ENCODE results near the gene MYPOP. TPM values are rescaled to one million over a fixed set of nuclear protein-coding genes. Genes with fewer than 3 reads are reported as not detected.

MYPOP gene
- total RNA-seq, 1 experiment from 2014 or later = 6.8 TPM

DNA sequence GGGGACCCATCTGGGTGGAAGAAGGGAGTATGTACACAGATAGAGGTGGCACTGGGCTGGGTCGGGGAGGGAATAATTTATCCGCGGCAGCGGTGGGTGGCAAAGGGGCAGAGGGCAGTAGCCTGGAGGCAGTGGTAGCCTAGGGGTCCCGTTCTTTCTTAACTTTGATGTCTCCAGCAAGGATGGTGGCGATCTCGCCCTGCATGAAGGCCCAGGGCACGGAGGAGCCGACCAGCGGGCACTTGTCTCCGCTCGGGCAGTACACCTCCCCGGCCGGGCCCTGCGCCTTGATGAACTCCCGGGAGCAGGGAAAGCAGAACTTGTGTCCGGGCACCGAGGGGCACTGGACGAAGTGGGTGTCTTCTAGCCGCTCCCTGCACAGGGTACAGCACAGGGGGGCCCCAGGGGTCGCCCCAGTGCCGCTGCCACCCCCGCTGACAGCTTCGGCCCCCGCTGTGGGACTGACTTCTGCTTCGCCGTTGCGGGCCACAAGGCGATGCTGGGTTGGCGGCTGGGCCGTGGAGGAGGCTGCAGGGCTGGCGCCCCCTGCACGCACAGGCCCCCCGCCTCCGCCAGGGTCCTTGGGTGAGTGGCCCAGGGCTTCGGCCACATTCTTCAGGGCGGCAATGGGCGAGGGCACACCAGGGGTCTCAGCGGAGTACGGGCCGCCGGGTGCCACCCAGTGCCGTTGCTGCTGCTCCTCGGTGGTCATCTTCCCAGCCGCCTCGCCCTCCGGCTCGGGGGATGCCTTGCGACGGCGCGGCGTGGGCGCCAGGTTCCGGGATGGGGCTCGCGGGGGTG lies 18.3 kb downstream of the MYPOP start:
- H3K4me2 ChIP-seq (ENCODE audit: low read depth, low read length, poor library complexity, severe bottlenecking) = peak overlapping the region; percentile 68
- H3K79me2 ChIP-seq (ENCODE audit: low read length) = peaks cover 18% of the 10 kb centered on the region
- no peaks in the 10 kb centered on the region for H3K9me2 ChIP-seq (replicated peaks; ENCODE audit: insufficient read depth, low read length)
- H4K20me1 ChIP-seq (ENCODE audit: insufficient read depth, low read depth, low read length) = peaks cover 21% of the 10 kb centered on the region; the same call in 1 of the 2 replicates
- no peak overlapping the region for H3K9ac ChIP-seq (ENCODE audit: low read length)
- no peaks in the 10 kb centered on the region for H3K27me3 ChIP-seq (ENCODE audit: low read length)
- no peaks in the 10 kb centered on the region; the same call in 1 of the 2 replicates for H3K36me3 ChIP-seq (ENCODE audit: insufficient read depth, low read length)
- no peak for DNase-seq
- no peak overlapping the region; the same call in 1 of the 2 replicates for H3K4me3 ChIP-seq (ENCODE audit: low read length)
- H3K9me3 ChIP-seq (ENCODE audit: low read length) = no peaks in the 10 kb centered on the region
- H3K4me1 ChIP-seq (ENCODE audit: low read length) = peaks cover 35% of the 10 kb centered on the region
- H2AFZ ChIP-seq (ENCODE audit: low read length) = no peak overlapping the region
- H3K27ac ChIP-seq (ENCODE audit: low read length) = no peak overlapping the region

DNA sequence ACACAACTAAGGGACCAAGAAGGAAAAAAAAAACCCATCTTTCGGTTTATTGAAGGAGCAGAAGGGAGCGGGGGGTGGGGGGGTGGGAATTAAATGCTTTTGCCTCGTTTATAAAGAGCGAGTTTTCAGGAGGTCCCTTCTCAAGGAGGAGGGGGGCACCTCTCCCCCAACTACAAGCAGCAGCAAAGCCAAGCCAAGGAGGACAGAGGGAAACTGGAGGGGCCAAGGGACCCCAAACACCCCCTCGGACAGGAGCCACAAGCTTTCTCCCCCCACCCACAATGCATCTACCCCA lies 18.9 kb downstream of the MYPOP start:
- Histone ChIP-seq H3K36me3 (ENCODE audit: insufficient read depth, low read length) (no peaks in the 10 kb centered on the region; the same call in 1 of the 2 replicates), H3K27me3 (ENCODE audit: low read length) (no peaks in the 10 kb centered on the region), H3K4me3 (ENCODE audit: low read length) (no peak overlapping the region; the same call in 1 of the 2 replicates), H3K9me2 (replicated peaks; ENCODE audit: insufficient read depth, low read length) (no peaks in the 10 kb centered on the region), H3K79me2 (ENCODE audit: low read length) (peaks cover 18% of the 10 kb centered on the region), H3K4me2 (ENCODE audit: low read depth, low read length, poor library complexity, severe bottlenecking) (peak overlapping the region; percentile 26), H3K4me1 (ENCODE audit: low read length) (peaks cover 35% of the 10 kb centered on the region), H2AFZ (ENCODE audit: low read length) (no peak overlapping the region), H4K20me1 (ENCODE audit: insufficient read depth, low read depth, low read length) (peaks cover 21% of the 10 kb centered on the region; the same call in 1 of the 2 replicates), H3K9me3 (ENCODE audit: low read length) (no peaks in the 10 kb centered on the region), H3K9ac (ENCODE audit: low read length) (no peak overlapping the region), H3K27ac (ENCODE audit: low read length) (no peak overlapping the region)
- DNase-seq = no peak

DNA sequence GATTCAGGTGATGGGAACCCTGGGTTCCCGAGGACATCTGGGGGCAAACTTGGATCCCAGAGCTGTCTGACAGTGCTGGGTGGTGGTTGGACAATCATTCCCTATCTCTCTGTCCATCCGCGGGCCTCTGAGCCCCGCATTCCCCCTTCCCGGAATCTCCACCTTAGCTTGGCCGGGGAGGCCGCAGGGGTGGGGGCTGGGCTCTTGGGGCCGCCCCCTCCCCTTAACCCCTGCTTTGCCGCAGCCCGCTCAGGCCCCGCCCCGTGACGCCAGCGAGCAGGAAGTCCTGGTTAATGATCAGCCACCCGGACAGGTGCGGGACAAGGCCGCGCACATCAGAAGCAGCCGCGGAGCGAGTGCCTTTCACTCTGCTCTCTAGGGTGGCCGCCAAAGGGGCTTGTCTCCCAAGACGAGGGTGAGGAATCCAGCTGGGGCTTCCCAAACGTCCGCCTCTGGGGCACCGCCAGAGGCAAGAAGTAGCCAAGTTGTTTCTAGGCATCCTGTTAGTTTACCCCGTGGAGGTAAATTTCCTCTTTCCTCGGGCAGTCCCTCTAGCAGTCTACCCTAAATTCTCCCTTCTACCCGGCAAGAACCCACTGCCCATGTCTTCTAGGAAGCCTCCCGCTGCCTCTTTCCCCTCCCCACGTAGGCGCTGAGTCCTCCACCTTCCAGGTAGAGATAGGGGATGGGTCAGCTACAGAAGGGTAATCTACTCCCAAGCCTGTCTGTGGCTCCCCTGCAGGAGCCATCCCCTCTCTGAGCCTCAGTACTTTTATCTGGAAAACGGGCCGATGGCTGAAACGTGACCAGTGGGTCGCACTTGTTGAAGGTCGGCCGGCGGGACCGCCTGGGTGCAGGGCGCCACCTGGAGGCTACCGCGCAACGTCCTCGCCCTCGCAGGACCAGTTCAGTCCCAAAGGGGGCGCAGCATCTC lies 19.5 kb downstream of the MYPOP start:
- Histone ChIP-seq H3K9me2 (replicated peaks; ENCODE audit: insufficient read depth, low read length) (no peaks in the 10 kb centered on the region), H4K20me1 (ENCODE audit: insufficient read depth, low read depth, low read length) (peaks cover 21% of the 10 kb centered on the region; the same call in 1 of the 2 replicates), H3K36me3 (ENCODE audit: insufficient read depth, low read length) (no peaks in the 10 kb centered on the region; the same call in 1 of the 2 replicates), H3K4me1 (ENCODE audit: low read length) (peaks cover 35% of the 10 kb centered on the region), H3K79me2 (ENCODE audit: low read length) (peaks cover 18% of the 10 kb centered on the region), H3K27ac (ENCODE audit: low read length) (no peak overlapping the region), H3K4me3 (ENCODE audit: low read length) (no peak overlapping the region), H3K9ac (ENCODE audit: low read length) (no peak overlapping the region), H2AFZ (ENCODE audit: low read length) (no peak overlapping the region), H3K4me2 (ENCODE audit: low read depth, low read length, poor library complexity, severe bottlenecking) (peak overlapping the region; percentile 14), H3K27me3 (ENCODE audit: low read length) (no peaks in the 10 kb centered on the region), H3K9me3 (ENCODE audit: low read length) (no peaks in the 10 kb centered on the region)
- peak; percentile 96 for DNase-seq

GRCh38 chr19:45881909-45882528 lies 20.4 kb downstream of the MYPOP start:
- H3K4me1 ChIP-seq (ENCODE audit: low read length) = peaks cover 27% of the 10 kb centered on the region
- no peak overlapping the region for H3K9ac ChIP-seq (ENCODE audit: low read length)
- H3K4me3 ChIP-seq (ENCODE audit: low read length) = no peak overlapping the region
- H4K20me1 ChIP-seq (ENCODE audit: insufficient read depth, low read depth, low read length) = peaks cover 21% of the 10 kb centered on the region; the same call in 1 of the 2 replicates
- no peak overlapping the region for H2AFZ ChIP-seq (ENCODE audit: low read length)
- no peaks in the 10 kb centered on the region for H3K27me3 ChIP-seq (ENCODE audit: low read length)
- no peak overlapping the region for H3K4me2 ChIP-seq (ENCODE audit: low read depth, low read length, poor library complexity, severe bottlenecking)
- DNase-seq = no peak
- no peaks in the 10 kb centered on the region for H3K9me3 ChIP-seq (ENCODE audit: low read length)
- no peaks in the 10 kb centered on the region; the same call in 1 of the 2 replicates for H3K36me3 ChIP-seq (ENCODE audit: insufficient read depth, low read length)
- H3K79me2 ChIP-seq (ENCODE audit: low read length) = peaks cover 18% of the 10 kb centered on the region
- no peak overlapping the region for H3K27ac ChIP-seq (ENCODE audit: low read length)
- H3K9me2 ChIP-seq (replicated peaks; ENCODE audit: insufficient read depth, low read length) = no peaks in the 10 kb centered on the region

GRCh38 chr19:45881082-45881908 lies 21.1 kb downstream of the MYPOP start:
- Histone ChIP-seq H3K4me1 (ENCODE audit: low read length) (peaks cover 23% of the 10 kb centered on the region), H3K4me2 (ENCODE audit: low read depth, low read length, poor library complexity, severe bottlenecking) (no peak overlapping the region), H3K27ac (ENCODE audit: low read length) (no peak overlapping the region), H3K79me2 (ENCODE audit: low read length) (peaks cover 18% of the 10 kb centered on the region), H3K9me2 (replicated peaks; ENCODE audit: insufficient read depth, low read length) (no peaks in the 10 kb centered on the region), H2AFZ (ENCODE audit: low read length) (no peak overlapping the region), H4K20me1 (ENCODE audit: insufficient read depth, low read depth, low read length) (peaks cover 21% of the 10 kb centered on the region; the same call in 1 of the 2 replicates), H3K36me3 (ENCODE audit: insufficient read depth, low read length) (no peaks in the 10 kb centered on the region; the same call in 1 of the 2 replicates), H3K9me3 (ENCODE audit: low read length) (no peaks in the 10 kb centered on the region), H3K4me3 (ENCODE audit: low read length) (no peak overlapping the region), H3K27me3 (ENCODE audit: low read length) (no peaks in the 10 kb centered on the region), H3K9ac (ENCODE audit: low read length) (no peak overlapping the region)
- no peak for DNase-seq

DNA sequence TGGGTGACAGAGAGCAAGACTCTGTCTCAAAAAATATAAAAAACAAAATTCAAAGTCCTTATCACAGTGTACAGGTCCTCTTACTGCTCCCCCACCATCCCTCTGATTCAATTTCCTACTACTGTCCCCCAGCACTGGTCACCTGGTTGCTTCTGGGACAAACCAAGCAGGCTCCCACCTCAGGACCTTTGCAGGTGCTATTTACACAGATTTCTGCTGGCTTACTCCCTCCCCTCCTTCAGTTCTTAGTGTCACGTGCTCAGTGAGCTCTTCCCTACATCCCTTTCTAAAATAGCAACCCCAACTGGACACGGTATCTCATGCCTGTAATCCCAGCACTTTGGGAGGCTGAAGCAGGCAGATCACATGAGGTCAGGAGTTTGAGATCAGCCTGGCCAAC lies 22.4 kb downstream of the MYPOP start:
- H3K9me3 ChIP-seq (ENCODE audit: low read length) = no peaks in the 10 kb centered on the region
- no peak overlapping the region for H3K4me3 ChIP-seq (ENCODE audit: low read length)
- peaks cover 11% of the 10 kb centered on the region for H3K79me2 ChIP-seq (ENCODE audit: low read length)

DNA sequence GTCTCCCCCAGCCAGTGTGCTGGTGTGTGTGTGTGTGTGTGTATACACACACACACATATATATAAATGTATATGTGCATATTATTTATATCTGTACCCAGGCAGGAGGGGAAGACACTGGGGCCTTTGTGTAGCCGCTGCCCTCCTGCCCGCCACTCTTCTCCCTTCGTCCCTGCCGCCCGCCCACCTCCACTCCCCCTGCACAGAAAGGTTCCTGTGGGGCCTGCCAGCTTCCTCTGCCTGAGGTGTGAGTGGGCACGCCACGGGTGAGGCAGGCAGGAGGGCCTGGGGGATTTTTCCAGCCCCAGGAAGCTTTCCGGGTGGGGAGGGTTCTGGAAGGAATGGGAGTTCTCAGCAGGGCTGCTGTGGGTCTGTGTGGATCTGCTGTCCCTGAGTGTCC lies 23.4 kb downstream of the MYPOP start:
- Histone ChIP-seq H4K20me1 (ENCODE audit: insufficient read depth, low read depth, low read length) (peaks cover 15% of the 10 kb centered on the region; the same call in 1 of the 2 replicates), H3K27me3 (ENCODE audit: low read length) (no peaks in the 10 kb centered on the region), H3K4me3 (ENCODE audit: low read length) (no peak overlapping the region), H2AFZ (ENCODE audit: low read length) (no peak overlapping the region), H3K27ac (ENCODE audit: low read length) (no peak overlapping the region), H3K9ac (ENCODE audit: low read length) (no peak overlapping the region), H3K9me2 (replicated peaks; ENCODE audit: insufficient read depth, low read length) (no peaks in the 10 kb centered on the region), H3K9me3 (ENCODE audit: low read length) (no peaks in the 10 kb centered on the region), H3K4me2 (ENCODE audit: low read depth, low read length, poor library complexity, severe bottlenecking) (no peak overlapping the region), H3K4me1 (ENCODE audit: low read length) (peaks cover 8% of the 10 kb centered on the region), H3K36me3 (ENCODE audit: insufficient read depth, low read length) (no peaks in the 10 kb centered on the region; the same call in 1 of the 2 replicates), H3K79me2 (ENCODE audit: low read length) (0 out of 2 replicates have a peak, but pooled peaks cover 3% of the 10 kb centered on the region)
- DNase-seq = no peak

More for the DNA sequence above, 22.4 kb downstream of the MYPOP start:
- Histone ChIP-seq H3K36me3 (ENCODE audit: insufficient read depth, low read length) (no peaks in the 10 kb centered on the region; the same call in 1 of the 2 replicates), H3K4me2 (ENCODE audit: low read depth, low read length, poor library complexity, severe bottlenecking) (no peak overlapping the region), H3K27me3 (ENCODE audit: low read length) (no peaks in the 10 kb centered on the region), H2AFZ (ENCODE audit: low read length) (no peak overlapping the region), H4K20me1 (ENCODE audit: insufficient read depth, low read depth, low read length) (peaks cover 17% of the 10 kb centered on the region; the same call in 1 of the 2 replicates), H3K9me2 (replicated peaks; ENCODE audit: insufficient read depth, low read length) (no peaks in the 10 kb centered on the region), H3K4me1 (ENCODE audit: low read length) (peaks cover 18% of the 10 kb centered on the region), H3K27ac (ENCODE audit: low read length) (no peak overlapping the region), H3K9ac (ENCODE audit: low read length) (no peak overlapping the region)
- no peak for DNase-seq
